Mucosa of descending colon (tissue), 3 donors: ENCODE measurements around the gene ZMAT5. TPM values are rescaled to one million over a fixed set of nuclear protein-coding genes. Genes with fewer than 3 reads are reported as not detected.

Experiments used
- ATAC-seq: fragments of 200-7000 bp; cut with Tn5 transposase; one replicate; pipeline ENCODE4 v1.9.1; 2020; ENCODE audit warnings: mild to moderate bottlenecking, moderate library complexity
- DNase-seq, 3 donors: peaks; one replicate each; pipeline ENCODE4 v3.0.0-alpha.2; 2020
- H3K36me3 ChIP-seq: fragments of 200-600 bp; one replicate; pipeline ENCODE4 v1.8.0; 2021; ENCODE audit warnings: low read depth, mild to moderate bottlenecking
- H3K4me1 ChIP-seq: fragments of 200-600 bp; one replicate; pipeline ENCODE4 v1.8.0; 2021; ENCODE audit warnings: low read depth, mild to moderate bottlenecking
- H3K4me3 ChIP-seq: fragments of 200-600 bp; one replicate; pipeline ENCODE4 v1.8.0; 2021; ENCODE audit warnings: mild to moderate bottlenecking
- H3K9me3 ChIP-seq: fragments of 200-600 bp; one replicate; pipeline ENCODE4 v1.8.0; 2021; ENCODE audit warnings: mild to moderate bottlenecking
- CTCF ChIP-seq: fragments of 200-600 bp; IDR thresholded peaks from one replicate; pipeline ENCODE4 v1.8.0; 2022; ENCODE audit warnings: antibody characterized with exemption, mild to moderate bottlenecking
- intact Hi-C, 2 donors: fragments of 100-400 bp; cut with DNase I in 1 of 2; cut with micrococcal nuclease in 1 of 2; formaldehyde crosslinking; loops; one replicate each; pipeline versions ENCODE4 v1.11.0 to v1.11.1; 2022; cut with DNase I, micrococcal nuclease
- total RNA-seq, 3 donors: library from RNA; stranded (reverse); fragmentation: NEBNext Ultra II Directional in 2 of 3; extraction: Animal tissue kit (Norgen Biotek cat#: 25700) in 2 of 3; gene quantifications; one replicate each; pipeline versions ENCODE4 v1.2.1 to v1.2.4, GENCODE V29; 2021 to 2023
- donor health status: DM: no; HTN: no; CAD: no; lungs with moderate emphysema.
- donor health status: DM: no; HTN: no; CAD: no.
- donor health status: DM: no; HTN: yes; CAD: no.

The ZMAT5 gene
- total RNA-seq, 3 donors from 2014 or later, result 12.3 to 19.5 (median 16.1) TPM

GRCh38 chr22:29797351-29797750 is 30.5 kb upstream of the ZMAT5 start:
- ATAC-seq, result peak; percentile 37
- intact Hi-C loops, result no loop called here
- peaks cover 11% of the 10 kb centered on the region for H3K36me3 ChIP-seq
- no peak for TF ChIP-seq CTCF
- no peaks in the 10 kb centered on the region for H3K9me3 ChIP-seq
- no peak overlapping the region for H3K4me3 ChIP-seq
- no peak for DNase-seq
- H3K4me1 ChIP-seq, result peaks cover 6% of the 10 kb centered on the region

- H3K9me3 ChIP-seq, result no peaks in the 10 kb centered on the region
- H3K4me3 ChIP-seq, result no peak overlapping the region
- TF ChIP-seq CTCF, result no peak
- ATAC-seq (no peak), DNase-seq (no peak)
- intact Hi-C loops, result no loop called here
- H3K4me1 ChIP-seq, result peaks cover 6% of the 10 kb centered on the region
- peaks cover 4% of the 10 kb centered on the region for H3K36me3 ChIP-seq
Measured at GRCh38 chr22:29795663-29796062, 28.9 kb upstream of the ZMAT5 start.

GRCh38 chr22:29793396-29793795 is 26.6 kb upstream of the ZMAT5 start:
- H3K36me3 ChIP-seq, result no peaks in the 10 kb centered on the region
- no peak for ATAC-seq

GRCh38 chr22:29790061-29790460 is 23.3 kb upstream of the ZMAT5 start:
- no peaks in the 10 kb centered on the region for H3K9me3 ChIP-seq
- TF ChIP-seq CTCF, result no peak
- no peak for ATAC-seq
- DNase-seq, result no peak
- intact Hi-C loops, result no loop called here
- H3K4me1 ChIP-seq, result no peaks in the 10 kb centered on the region
- no peaks in the 10 kb centered on the region for H3K36me3 ChIP-seq
- no peak overlapping the region for H3K4me3 ChIP-seq

More at GRCh38 chr22:29793396-29793795, 26.6 kb upstream of the ZMAT5 start:
- Histone ChIP-seq H3K4me3 (no peak overlapping the region), H3K4me1 (no peaks in the 10 kb centered on the region), H3K9me3 (no peaks in the 10 kb centered on the region)
- no peak for DNase-seq
- TF ChIP-seq CTCF, result no peak
- intact Hi-C loops, result no loop called here

GRCh38 chr22:29788339-29789279 is 21.8 kb upstream of the ZMAT5 start:
- DNase-seq (no peak), ATAC-seq (no peak)
- TF ChIP-seq CTCF, result no peak
- Histone ChIP-seq H3K36me3 (no peaks in the 10 kb centered on the region), H3K4me1 (no peaks in the 10 kb centered on the region), H3K9me3 (no peaks in the 10 kb centered on the region), H3K4me3 (no peak overlapping the region)
- intact Hi-C loops, result no loop called here
